Endothelial cell of umbilical vein (primary cell): ENCODE results near the gene ITPR1. TPM values are rescaled to one million over a fixed set of nuclear protein-coding genes. Genes with fewer than 3 reads are reported as not detected.

Experiments
- BruUV-seq: library from RNA; stranded (reverse); fragments of 400-500 nt; replicated peaks from 2 replicates; lab custom pipeline; 2021; lab: Mats Ljungman, UMichigan
- CTCF ChIA-PET: fragments of 300-600, 350-600 bp; sonication (Branson Sonifier 250); formaldehyde crosslinking; loops from one replicate; lab custom pipeline; 2021; ENCODE audit warnings: antibody characterized with exemption, inconsistent platforms; lab: Charles Lee
- POLR2A ChIA-PET: fragments of 300-600, 350-600 bp; sonication (Branson Sonifier 250); formaldehyde crosslinking; loops from one replicate; lab custom pipeline; 2021; ENCODE audit warnings: antibody characterized with exemption, inconsistent platforms; lab: Charles Lee
- DNase-seq: peaks from one replicate; pipeline ENCODE4 v3.0.0-alpha.2; 2011; ENCODE audit warnings: low read depth, low spot score
- FAIRE-seq: peaks from 2 replicates; lab custom pipeline; 2011; peaks lifted over from hg19 to GRCh38; lab: Jason Lieb, UNC
- H2AFZ ChIP-seq: 2 replicates; pipeline ENCODE4 v1.6.0; 2012; ENCODE audit warnings: low read depth, low read length, control low read depth, inconsistent platforms
- H3K27ac ChIP-seq: 2 replicates; pipeline ENCODE4 v1.5.1; 2011; ENCODE audit warnings: low read depth, mild to moderate bottlenecking, control low read depth, low read length, moderate library complexity; ENCODE audit not compliant: insufficient read depth
- H3K27me3 ChIP-seq, 2 experiments: 2 replicates each; pipeline versions ENCODE4 v1.6.0 to v1.6.1; 2011; ENCODE audit warnings: low read length in 2 of 2, mixed read lengths in 1 of 2; ENCODE audit not compliant: control insufficient read depth in 2 of 2, insufficient read depth in 2 of 2
- H3K36me3 ChIP-seq, 2 experiments: 2 replicates in 1 of 2; 3 replicates in 1 of 2; pipeline ENCODE4 v1.5.1; 2011; ENCODE audit warnings: low read length in 2 of 2, mild to moderate bottlenecking in 1 of 2, moderate library complexity in 1 of 2; ENCODE audit not compliant: control insufficient read depth in 2 of 2, insufficient read depth in 2 of 2; ENCODE audit errors: extremely low read depth in 1 of 2
- H3K4me1 ChIP-seq: 3 replicates; pipeline ENCODE4 v1.5.1; 2011; ENCODE audit warnings: mild to moderate bottlenecking, low read length; ENCODE audit not compliant: control insufficient read depth, insufficient read depth; ENCODE audit errors: extremely low read depth
- H3K4me2 ChIP-seq: 2 replicates; pipeline ENCODE4 v1.6.1; 2011; ENCODE audit warnings: low read length, control low read depth, mixed read lengths; ENCODE audit not compliant: insufficient read depth
- H3K4me3 ChIP-seq, 3 experiments: fragments of 200-600 bp in 1 of 3; sonication (generic), shearing (Covaris generic) in 1 of 3; replicated peaks in 1 of 3; 2 replicates each; pipeline ENCODE4 v1.5.1; 2011 to 2016; ENCODE audit warnings: control low read depth in 3 of 3, low read length in 3 of 3, mild to moderate bottlenecking in 2 of 3, inconsistent platforms in 1 of 3, low read depth in 1 of 3, moderate library complexity in 1 of 3; ENCODE audit not compliant: insufficient read depth in 1 of 3
- H3K79me2 ChIP-seq: 2 replicates; pipeline ENCODE4 v1.6.0; 2012; ENCODE audit warnings: low read length, inconsistent platforms; ENCODE audit not compliant: control insufficient read depth, insufficient read depth
- H3K9ac ChIP-seq: replicated peaks from 2 replicates; pipeline ENCODE3; 2011; ENCODE audit warnings: low read length, control low read depth; ENCODE audit not compliant: insufficient read depth; ENCODE audit errors: extremely low read depth
- H3K9me1 ChIP-seq: replicated peaks from 3 replicates; pipeline ENCODE4 v1.6.0; 2011; ENCODE audit warnings: mild to moderate bottlenecking, low read length; ENCODE audit not compliant: control insufficient read depth, insufficient read depth; ENCODE audit errors: extremely low read depth
- H3K9me3 ChIP-seq: replicated peaks from 2 replicates; pipeline ENCODE4 v1.5.1; 2012; ENCODE audit warnings: low read length, inconsistent platforms; ENCODE audit not compliant: control insufficient read depth, insufficient read depth
- H4K20me1 ChIP-seq: replicated peaks from 2 replicates; pipeline ENCODE3; 2011; ENCODE audit warnings: mild to moderate bottlenecking, low read length; ENCODE audit not compliant: control insufficient read depth, insufficient read depth; ENCODE audit errors: extremely low read depth
- CTCF ChIP-seq, 2 donors: IDR thresholded peaks; 1 replicate in 1 of 2; 2 replicates in 1 of 2; pipeline ENCODE4 v1.5.1; 2011; ENCODE audit warnings: low read length in 2 of 2, mild to moderate bottlenecking in 2 of 2, moderate library complexity in 2 of 2, control low read depth in 1 of 2, inconsistent platforms in 1 of 2, low read depth in 1 of 2; ENCODE audit not compliant: insufficient read depth in 1 of 2; ENCODE audit errors: extremely low read depth in 1 of 2
- EZH2 ChIP-seq: IDR thresholded peaks from 2 replicates; pipeline ENCODE4 v1.6.1; 2012; ENCODE audit warnings: borderline replicate concordance, low read depth, mild to moderate bottlenecking, moderate library complexity, low read length, inconsistent platforms; ENCODE audit not compliant: severe bottlenecking
- FOS ChIP-seq: IDR thresholded peaks from 2 replicates; pipeline ENCODE4 v1.6.1; 2011; ENCODE audit warnings: mild to moderate bottlenecking, low read length, moderate library complexity, borderline replicate concordance; ENCODE audit not compliant: insufficient read depth
- GATA2 ChIP-seq: IDR thresholded peaks from 2 replicates; pipeline ENCODE4 v1.7.0; 2011; ENCODE audit warnings: low read depth, mild to moderate bottlenecking, moderate library complexity, mixed read lengths, low read length; ENCODE audit not compliant: insufficient read length, insufficient read depth
- JUN ChIP-seq: IDR thresholded peaks from 2 replicates; pipeline ENCODE4 v1.6.1; 2011; ENCODE audit warnings: borderline replicate concordance, low read depth; ENCODE audit not compliant: insufficient read length, insufficient read depth
- MYC ChIP-seq: IDR thresholded peaks from one replicate; pipeline ENCODE4 v1.6.1; 2011; ENCODE audit warnings: mild to moderate bottlenecking, low read depth, low read length
- POLR2A ChIP-seq: IDR thresholded peaks from 2 replicates; pipeline ENCODE4 v1.6.1; 2012; ENCODE audit warnings: low read depth, mild to moderate bottlenecking, control low read depth, low read length
- POLR2AphosphoS5 ChIP-seq: IDR thresholded peaks from 2 replicates; pipeline ENCODE4 v1.6.1; 2012; ENCODE audit warnings: low read depth, mild to moderate bottlenecking, control low read depth, low read length, moderate library complexity; ENCODE audit not compliant: insufficient read depth
- dilution Hi-C: fragments of 300-500 bp; cut with MboI; formaldehyde crosslinking; loops from one replicate; pipeline ENCODE4 v1.15.0; 2019; ENCODE audit warnings: low sequenced_read_pairs; ENCODE audit not compliant: extremely low pct_ligation_motif_present
- intact Hi-C: fragments of 100-400 bp; cut with micrococcal nuclease; formaldehyde crosslinking; loops from one replicate; pipeline ENCODE4 v1.10.0; 2022
- polyA plus RNA-seq, 4 experiments: library from polyadenylated mRNA; depleted of rRNA in 3 of 4; stranded (reverse) in 3 of 4; unstranded in 1 of 4; fragments of >200 nt; gene quantifications; 2 replicates each; pipeline versions ENCODE4 v1.2.1 to v1.2.3, GENCODE V29; 2011 to 2012; ENCODE audit warnings: missing spikeins in 1 of 4
- total RNA-seq: library from RNA; stranded (reverse); gene quantifications from 2 replicates; pipeline ENCODE4 v1.2.3, GENCODE V29; 2021
- TF ChIP-seq, protein P1 (sequence below): IDR thresholded peaks from 2 replicates; pipeline ENCODE4 v1.6.1; 2011; ENCODE audit not compliant: insufficient read depth, insufficient read length

ITPR1 gene
- total and polyA plus RNA-seq, 2 donors (not counting 3 experiments of a cell fraction or from before 2014, with no cell fraction given): 5.1 to 16.1 TPM

DNA sequence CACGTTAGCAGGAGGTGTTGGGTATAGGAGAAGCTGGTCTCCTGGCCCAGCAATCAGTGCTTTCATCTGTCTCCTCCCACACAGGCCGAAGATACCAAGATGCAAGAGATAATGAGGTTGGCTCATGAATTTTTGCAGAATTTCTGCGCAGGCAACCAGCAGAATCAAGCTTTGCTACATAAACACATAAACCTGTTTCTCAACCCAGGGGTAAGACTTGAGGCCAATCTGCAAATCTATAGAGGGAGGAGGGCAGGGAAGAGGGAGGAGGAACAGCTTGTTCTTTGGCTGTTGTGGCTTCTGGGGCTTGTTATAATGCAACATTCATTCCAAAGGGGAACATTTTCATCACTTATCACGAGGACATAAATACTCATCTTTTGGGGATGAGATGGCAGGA, 195.3 kb downstream of the ITPR1 start:
- Histone ChIP-seq H3K9me3 (no peaks in the 10 kb centered on the region), H3K4me1 (no peaks in the 10 kb centered on the region), H3K9me1 (no peaks in the 10 kb centered on the region), H3K4me2 (no peak overlapping the region), H3K4me3 (no peak overlapping the region), H4K20me1 (no peaks in the 10 kb centered on the region), H3K27ac (no peak overlapping the region), H3K9ac (no peak overlapping the region), H3K36me3 (peaks cover 0 to under 1% of the 10 kb centered on the region in 2 experiments), H3K27me3 (no peaks in the 10 kb centered on the region), H2AFZ (no peak overlapping the region), H3K79me2 (no peaks in the 10 kb centered on the region)
- POLR2A ChIA-PET: no interaction called here
- no peak for TF ChIP-seq FOS
- no peak for TF ChIP-seq GATA2
- TF ChIP-seq POLR2A: no peak
- no peak for TF ChIP-seq POLR2AphosphoS5
- TF ChIP-seq CTCF (IDR thresholded peaks at IDR 0.05; ENCODE audit: extremely low read depth in 1 of 2, insufficient read depth in 1 of 2, low read depth in 1 of 2, low read length in 2 of 2): no peak
- TF ChIP-seq, protein P1, sequence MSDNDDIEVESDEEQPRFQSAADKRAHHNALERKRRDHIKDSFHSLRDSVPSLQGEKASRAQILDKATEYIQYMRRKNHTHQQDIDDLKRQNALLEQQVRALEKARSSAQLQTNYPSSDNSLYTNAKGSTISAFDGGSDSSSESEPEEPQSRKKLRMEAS: no peak
- TF ChIP-seq EZH2: no peak
- TF ChIP-seq MYC: no peak
- TF ChIP-seq JUN: no peak
- BruUV-seq: no TSS peak
- intact Hi-C loops: no loop called here
- dilution Hi-C loops: no loop called here
- DNase-seq (no peak), FAIRE-seq (no peak)
- CTCF ChIA-PET: no interaction called here
